GM21381 (cell line): Measurements from ENCODE around the gene MYMX.
"Not testable (repeated sequence)": the region's sequence is repeated elsewhere in the genome, so short reads cannot be mapped to it uniquely, and the experiment has no call there.

Source experiments
- ATAC-seq: cut with Tn5 transposase; IDR thresholded peaks from one replicate; pipeline ENCODE4 v1.9.1; 2021; ENCODE audit warnings: mild to moderate bottlenecking, moderate library complexity; ENCODE audit not compliant: unreplicated experiment

Gene MYMX

DNA sequence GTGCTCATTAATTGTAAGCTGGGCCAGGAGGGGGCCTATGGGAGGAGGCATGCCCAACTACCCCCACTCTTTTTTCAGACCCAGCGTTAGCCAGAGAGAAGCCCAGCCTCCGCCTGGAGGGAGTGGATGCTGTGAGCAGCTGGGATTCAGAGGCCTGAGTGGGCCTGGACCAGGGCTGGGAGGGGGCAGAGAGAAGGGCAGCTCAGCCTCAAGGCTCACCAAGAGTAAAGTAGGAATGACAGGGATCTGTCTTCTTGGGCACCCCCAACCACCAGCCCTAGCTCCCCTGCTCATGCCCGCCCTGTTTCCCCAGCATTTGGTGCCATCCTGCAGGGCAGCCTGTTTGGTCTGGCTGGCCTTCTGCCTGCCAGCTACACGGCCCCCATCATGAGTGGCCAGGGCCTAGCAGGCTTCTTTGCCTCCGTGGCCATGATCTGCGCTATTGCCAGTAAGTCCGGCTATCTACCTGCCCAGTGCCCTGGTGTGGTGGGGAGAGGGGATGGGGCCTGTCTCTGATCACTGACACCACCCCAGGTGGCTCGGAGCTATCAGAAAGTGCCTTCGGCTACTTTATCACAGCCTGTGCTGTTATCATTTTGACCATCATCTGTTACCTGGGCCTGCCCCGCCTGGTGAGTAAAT lies 13.4 kb downstream of the MYMX start:
- no peak for ATAC-seq

DNA sequence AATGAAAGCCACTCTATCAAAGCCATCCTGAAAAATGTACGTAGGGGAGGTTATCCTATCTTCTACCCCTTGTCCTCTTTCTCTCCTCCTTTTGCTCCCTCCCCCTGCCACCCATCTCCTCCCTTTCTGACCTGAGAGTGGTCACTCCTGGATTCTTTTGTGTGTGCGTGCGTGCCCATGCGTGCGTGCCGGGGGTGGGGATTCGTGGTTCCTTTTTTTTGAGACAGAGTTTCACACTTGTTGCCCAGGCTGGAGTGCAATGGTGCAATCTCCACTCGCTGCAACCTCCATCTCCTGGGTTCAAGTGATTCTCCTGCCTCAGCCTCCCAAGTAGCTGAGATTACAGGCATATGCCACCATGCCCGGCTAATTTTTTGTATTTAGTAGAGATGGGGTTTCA lies 14.7 kb downstream of the MYMX start:
- ATAC-seq = not testable (repeated sequence)

DNA sequence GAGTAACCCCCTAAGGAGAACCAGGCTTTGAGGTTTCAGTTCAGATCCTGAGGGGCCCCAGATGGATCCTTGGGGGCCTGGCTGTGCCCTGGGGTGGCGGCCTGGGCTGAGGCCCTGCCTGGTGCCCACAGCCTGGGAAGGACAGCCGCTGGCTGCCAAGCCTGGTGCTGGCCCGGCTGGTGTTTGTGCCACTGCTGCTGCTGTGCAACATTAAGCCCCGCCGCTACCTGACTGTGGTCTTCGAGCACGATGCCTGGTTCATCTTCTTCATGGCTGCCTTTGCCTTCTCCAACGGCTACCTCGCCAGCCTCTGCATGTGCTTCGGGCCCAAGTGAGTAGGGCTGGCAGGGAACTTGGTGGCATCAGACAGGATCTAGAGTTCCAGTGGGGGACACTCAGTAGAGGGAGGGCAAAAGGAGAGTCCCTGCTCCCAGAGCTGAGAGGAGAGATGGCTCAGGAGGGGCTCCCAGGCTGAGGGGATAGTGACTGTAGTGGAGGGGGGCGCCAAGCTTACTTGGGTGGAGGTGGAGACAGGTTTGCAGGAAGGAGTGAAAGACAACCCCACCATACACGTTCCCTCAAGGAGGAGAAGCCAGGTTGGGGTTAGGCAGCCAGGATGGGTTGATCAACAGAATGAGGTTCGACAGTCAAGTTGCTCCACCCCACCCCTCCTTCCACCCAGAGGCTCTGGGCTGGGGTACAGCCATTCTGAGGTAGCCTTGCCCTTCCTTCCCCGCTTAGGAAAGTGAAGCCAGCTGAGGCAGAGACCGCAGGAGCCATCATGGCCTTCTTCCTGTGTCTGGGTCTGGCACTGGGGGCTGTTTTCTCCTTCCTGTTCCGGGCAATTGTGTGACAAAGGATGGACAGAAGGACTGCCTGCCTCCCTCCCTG lies 16.2 kb downstream of the MYMX start:
- ATAC-seq = no peak

DNA sequence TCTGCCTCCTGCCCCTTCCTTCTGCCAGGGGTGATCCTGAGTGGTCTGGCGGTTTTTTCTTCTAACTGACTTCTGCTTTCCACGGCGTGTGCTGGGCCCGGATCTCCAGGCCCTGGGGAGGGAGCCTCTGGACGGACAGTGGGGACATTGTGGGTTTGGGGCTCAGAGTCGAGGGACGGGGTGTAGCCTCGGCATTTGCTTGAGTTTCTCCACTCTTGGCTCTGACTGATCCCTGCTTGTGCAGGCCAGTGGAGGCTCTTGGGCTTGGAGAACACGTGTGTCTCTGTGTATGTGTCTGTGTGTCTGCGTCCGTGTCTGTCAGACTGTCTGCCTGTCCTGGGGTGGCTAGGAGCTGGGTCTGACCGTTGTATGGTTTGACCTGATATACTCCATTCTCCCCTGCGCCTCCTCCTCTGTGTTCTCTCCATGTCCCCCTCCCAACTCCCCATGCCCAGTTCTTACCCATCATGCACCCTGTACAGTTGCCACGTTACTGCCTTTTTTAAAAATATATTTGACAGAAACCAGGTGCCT lies 16.9 kb downstream of the MYMX start:
- ATAC-seq = no peak

DNA sequence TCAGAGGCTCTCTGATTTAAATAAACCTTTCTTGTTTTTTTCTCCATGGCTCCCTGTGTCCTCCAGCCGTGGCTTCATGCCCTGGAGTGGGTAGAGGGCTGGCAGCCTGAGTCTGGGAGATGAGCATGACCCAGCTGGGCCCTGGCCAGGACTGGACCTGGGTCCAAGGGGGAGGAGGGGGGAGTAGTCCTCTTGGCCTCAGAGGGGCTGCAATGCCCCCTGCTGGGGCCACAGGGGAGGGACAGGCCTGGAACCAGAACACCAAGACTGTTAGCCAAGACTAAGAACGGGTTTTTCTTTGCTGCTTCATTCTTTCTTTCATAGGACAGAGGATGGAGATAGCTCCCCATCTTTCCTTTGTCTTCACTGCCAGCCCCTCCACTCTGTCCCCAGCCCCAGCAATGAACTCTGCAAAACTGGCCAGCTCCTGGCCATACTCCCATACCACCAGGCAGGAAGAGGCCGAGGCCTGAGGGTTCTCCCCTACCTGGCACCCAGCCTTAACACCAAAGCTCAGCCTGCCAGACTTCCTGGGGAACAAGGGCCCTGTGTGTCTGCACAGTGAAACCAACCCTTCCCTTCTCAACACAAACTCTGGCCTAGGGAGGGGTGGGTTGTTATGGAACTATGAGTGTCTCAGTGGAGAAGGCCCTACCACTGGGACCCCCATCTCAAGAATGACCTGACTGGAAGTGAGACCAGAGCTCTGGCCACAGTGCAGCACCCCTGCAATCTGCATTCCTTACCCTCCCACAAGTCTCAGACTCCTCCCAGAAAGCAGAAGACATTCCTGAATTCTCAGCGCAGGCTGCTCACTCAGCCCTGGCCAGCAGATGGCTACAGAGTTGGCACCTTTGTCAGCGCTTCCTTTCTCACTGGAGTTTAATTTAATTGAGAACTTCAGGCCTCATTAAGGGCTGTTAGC lies 17.6 kb downstream of the MYMX start:
- no peak for ATAC-seq

DNA sequence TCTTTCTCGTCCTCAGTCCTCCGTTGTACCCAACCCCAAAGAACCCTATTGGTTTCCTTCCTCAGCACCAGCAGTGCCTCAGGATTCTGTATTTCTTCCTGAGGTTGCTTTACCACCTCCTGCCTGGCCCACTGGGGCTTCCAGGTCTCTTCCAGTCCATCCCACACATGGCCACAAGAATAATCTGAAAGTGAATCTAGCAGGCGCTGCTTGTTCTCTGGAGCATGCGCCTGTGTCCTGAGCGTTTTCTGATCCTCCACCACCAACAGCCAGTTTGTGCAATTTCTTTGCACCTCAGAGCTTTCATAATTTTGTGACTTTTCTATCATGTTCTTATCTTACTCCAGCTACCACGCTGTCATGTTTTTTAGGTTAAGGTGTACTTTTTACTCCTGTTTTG lies 18.5 kb downstream of the MYMX start:
- no peak for ATAC-seq

DNA sequence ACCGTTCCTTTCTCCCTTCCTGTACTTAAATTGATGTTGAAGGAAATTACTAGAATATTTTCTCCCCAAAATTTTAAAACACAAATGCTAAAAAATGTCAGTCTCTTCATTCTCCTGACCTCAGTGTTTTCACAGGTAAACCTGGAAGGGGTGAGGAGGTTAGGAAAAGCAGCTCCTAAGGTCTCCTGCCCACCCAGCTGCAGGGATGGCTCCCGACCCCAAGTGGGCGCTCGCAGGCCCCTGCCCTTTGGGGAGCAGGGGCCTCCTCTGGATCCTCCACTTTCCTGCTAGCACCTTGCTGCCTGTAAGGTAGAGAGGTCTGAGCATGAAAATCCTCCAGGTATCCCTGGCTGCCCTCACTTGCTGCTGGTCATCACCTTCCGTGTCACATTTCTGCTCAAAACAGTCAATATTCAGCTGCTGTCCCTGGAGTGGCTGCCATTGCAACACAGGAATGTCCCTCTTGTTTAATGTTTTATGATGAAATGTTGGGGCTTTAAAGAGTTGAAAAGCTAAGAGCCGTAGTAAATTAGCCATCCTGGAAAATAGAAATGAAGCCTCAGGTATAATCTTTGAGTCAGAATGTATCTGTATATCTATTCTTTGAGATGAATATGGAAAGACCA lies 19.3 kb downstream of the MYMX start:
- ATAC-seq = no peak

DNA sequence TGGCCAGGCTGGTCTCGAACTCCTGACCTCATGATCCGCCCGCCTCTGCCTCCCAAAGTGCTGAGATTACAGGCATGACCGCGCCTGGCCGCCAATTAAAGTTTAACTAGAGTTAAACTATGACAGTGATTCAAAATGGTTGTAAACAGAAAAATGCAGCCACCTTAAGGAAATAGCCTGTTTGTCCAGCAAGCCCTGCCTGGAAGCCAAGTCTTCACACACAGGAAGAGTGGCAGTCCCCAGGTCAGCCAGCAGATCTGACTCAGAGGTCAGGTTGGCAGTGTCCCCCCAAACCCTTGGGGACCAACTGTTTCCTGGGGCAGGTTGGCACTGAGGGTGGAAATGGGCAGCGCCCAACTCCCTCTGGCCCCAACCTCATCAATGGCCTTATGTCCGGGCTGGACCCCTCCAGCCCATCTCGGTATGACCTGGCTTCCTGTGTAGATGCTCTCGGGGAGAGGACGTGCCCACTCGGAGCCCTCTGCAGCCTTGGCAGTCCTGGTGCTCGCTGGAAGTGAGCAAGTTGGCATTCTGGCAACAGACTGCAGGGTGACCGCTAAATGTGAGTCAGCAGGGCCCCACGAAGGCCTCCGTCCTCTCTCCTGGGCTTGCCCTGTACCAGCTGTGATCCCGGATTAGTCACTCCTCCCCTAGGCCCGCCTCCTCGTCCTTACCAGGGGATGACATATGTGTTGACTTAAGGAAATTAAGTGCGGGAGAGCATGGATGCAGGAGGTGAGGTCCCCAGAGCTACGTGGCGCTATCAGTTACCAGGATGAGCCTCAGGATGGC lies 20.5 kb downstream of the MYMX start:
- ATAC-seq = peak; percentile 56

DNA sequence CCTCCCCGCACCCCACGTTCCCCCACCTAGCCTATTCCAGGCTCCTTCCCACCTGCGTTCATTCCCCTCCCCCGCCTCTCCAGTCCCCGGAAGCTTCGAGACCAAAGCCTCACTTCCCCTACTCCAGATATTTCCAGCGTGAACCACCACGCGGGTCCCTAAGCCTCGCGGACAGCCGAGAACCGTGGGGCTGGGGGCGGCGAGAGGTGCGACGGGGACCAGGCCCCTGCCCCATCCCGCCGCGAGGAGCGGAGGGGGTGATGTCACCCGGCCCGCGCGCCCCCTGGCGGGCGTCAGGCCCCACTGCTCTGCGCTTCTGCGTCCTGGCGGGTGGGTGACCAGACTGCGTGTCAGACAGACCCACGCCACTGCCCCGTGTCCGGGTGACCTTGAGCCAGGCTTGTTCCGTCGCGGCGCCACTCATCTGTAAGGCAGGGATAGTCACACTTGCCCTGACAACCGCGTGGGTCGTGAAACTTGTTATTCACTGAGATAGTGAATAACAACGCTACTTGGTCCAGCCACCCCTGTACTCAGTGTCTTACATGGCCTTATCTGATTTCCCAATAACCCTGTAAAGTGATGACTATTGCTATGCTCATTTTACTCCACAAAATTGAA lies 21.2 kb downstream of the MYMX start:
- peak; percentile 90 for ATAC-seq

DNA sequence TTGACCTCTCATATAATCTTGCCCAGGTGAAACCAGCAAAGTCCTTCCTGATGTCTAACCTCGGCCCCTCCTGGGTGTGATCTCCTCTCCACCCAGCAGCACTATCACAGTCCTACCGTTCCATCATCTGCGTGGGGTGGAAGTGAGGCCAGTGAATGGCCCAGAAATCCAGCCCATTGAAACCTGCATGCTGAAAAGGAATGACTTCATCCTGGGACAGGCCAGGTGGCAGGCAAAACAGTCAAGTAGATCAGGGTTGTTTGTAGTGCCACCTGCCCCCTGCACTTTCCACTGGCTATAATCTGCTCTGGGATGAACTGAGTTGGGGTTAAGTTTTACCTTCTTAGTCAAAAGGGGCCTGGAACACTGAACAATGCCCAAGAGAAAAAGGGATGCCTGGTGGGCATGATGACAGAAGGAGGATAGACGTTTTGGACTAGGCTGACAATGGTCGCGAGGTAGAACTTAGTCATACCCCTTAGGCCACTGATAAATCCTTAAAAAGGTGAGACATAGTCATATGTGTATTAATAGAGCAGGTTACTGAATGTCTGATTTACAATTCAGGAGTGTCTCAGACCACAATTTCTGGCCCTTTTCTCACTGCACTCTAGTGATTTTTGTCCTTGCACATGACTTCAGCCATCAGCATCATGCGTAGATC lies 22.1 kb downstream of the MYMX start:
- ATAC-seq = no peak

DNA sequence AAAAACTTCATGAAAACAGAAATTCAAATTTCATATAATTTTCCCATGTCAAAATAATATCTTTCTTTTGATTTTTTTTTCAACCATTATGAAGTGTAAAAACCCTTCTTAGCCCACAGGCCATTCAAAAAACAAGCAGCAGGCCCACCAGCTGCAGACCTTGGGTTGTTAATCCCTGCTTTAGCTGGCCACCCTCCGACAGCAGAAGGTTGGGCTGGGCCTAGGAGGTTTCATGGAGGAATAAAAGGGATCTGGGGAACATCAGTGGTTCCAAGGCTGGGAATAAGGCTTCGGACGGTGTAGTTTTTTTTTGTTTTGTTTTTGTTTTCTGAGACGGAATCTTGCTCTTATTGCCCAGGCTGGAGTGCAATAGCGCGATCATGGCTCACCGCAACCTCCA lies 26.6 kb downstream of the MYMX start:
- ATAC-seq = no peak

DNA sequence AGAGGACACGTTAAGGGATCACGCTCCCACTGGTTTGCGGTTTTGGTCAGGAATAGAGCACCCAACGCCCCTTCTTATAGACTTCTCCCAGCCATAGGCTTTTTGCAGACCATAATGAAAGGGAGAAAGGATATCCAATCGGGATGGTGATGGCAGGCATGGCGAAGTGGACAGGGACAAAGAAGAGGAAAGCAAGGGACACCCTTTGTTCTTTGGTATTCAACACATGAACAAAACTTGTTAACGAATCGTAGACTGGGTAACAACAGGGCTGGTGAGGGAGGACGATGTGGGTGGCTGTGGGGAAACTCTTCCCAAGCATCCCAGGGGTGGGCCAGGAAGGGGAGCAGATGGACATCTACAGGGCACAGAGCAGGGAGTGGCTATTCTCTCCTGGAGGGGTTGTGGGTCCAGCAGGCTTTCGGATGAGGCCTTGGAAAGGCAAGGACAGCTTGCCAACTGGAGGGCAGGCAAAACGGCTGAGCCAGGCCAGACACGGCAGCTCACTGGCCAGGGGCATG lies 28.7 kb downstream of the MYMX start:
- no peak for ATAC-seq

DNA sequence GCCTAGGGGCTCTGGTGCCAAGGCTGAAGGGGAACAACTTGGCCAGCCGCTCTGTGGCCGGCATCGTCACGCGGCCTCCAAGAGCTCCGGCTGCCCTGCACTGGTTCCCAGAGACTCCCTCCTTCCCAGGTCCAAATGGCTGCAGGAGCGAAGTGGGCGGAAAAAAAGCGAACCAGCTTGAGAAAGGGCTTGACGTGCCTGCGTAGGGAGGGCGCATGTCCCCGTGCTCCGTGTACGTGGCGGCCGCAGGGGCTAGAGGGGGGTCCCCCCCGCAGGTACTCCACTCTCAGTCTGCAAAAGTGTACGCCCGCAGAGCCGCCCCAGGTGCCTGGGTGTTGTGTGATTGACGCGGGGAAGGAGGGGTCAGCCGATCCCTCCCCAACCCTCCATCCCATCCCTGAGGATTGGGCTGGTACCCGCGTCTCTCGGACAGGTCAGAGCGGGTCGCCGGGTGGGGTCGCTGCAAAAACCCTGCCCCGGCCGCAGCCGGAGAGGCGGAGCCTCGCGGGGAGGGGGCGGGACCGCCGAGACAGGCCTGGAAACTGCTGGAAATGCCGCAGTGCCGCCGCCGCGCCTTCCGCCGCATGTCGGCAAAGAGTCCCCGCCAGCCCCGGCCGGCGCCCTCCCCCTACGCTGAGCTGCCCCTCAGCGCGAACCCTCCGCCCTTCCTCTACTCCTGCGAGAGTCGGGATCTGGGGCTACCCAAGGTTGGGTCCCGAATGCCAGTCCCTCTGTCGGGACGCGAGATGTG lies 29.4 kb downstream of the MYMX start:
- peak; percentile 53 for ATAC-seq

DNA sequence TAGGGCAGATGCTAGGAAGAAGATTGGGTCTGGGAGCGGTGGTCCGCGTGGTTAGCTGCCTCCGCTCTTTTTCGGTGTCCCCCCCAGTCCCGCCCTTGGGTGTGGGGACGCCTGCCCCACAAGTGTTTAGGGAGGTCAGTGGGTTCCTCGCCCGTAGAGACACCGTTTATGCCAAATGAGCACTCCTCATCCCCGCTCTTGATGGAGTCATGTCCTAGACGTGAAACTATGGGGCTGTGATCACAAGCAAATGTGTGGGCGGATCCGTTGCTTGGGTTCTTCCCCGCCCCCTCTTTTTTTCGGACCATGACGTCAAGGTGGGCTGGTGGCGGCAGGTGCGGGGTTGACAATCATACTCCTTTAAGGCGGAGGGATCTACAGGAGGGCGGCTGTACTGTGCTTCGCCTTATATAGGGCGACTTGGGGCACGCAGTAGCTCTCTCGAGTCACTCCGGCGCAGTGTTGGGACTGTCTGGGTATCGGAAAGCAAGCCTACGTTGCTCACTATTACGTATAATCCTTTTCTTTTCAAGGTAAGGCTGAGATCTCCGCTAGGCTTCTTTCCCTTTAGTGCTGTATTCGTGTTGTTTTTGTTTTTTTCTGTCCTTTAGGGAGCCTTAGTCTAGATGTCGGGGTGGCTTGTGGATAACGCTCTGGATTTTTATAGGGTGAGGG lies 30.1 kb downstream of the MYMX start, which contains the start of gene HSP90AB1:
Gene HSP90AB1, plus strand, starts transcription at position 439 of the 675 bp plus-strand sequence. CDS start 1,529 bp downstream, outside the sequence.
- peak; percentile 60 for ATAC-seq

DNA sequence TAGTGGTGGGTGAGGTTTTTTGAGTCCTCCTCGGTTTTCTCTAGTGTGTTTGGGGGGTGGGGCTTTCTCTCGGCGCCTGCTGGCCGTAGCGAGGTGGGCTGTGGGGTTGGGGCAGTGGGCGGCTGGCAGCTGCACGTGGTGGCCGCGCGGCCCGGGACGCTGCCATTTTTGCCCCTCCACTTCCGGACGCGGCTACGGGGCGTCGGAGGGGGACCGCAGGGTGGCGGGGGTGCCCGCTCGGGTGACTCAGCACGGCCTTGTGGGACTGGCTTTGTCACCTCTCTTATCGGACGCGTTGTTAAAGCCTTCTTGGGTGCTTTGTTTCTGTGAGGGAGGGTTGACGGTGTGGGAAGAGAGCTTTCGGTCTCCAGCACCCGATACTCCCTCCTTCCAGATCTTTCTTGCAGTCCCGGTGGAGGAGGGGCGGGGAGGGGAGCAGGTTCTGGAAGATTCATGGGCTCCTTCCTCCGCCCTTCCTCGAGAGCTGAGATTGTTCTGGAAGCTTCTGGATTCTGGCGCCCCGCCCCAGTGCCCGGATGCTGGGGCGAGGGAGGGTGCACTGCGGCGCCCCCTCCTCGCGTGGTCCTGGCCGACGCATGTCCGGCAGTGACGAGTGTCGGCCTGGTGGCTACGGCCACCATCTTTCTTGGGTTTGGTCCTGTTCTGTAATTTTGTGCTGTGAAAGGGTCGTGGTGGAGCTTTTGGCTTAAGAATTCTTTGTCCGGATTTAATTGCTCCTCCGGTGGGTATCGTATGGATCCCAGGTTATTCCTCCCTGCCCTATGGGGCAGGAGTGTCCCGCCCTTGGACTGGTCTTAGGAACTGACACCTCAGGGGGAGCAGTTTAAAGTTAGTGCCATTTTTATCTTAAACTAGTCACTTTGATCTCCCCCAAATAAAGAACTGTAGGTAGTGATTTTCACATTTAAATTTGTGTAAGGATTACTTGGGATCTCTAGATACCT lies 30.9 kb downstream of the MYMX start:
- ATAC-seq = peak; percentile 27

DNA sequence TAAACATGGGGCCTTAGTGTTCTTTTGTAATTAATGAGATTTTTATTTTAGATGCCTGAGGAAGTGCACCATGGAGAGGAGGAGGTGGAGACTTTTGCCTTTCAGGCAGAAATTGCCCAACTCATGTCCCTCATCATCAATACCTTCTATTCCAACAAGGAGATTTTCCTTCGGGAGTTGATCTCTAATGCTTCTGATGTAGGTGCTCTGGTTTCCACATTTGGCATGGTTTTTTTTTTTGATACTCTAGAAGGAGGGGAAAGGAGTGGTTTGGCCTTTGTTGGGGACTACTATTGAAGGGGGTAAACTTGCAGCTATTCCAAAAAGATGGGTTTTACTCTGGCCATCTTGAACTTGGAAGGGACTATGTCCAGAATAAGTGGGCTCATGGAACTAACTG lies 31.9 kb downstream of the MYMX start:
- no peak for ATAC-seq
